Left ventricle myocardium inferior (tissue), 1 donor: ENCODE results near the gene SNX25. TPM values are rescaled to one million over a fixed set of nuclear protein-coding genes. Genes with fewer than 3 reads are reported as not detected.

ENCODE experiments used
- DNase-seq: peaks from one replicate; pipeline ENCODE4 v3.0.0-alpha.2; 2020
- H3K27ac ChIP-seq: fragments of 200-600 bp; replicated peaks from 2 replicates; pipeline ENCODE4 v1.8.0; 2021
- H3K27me3 ChIP-seq: fragments of 200-600 bp; 2 replicates; pipeline ENCODE4 v1.8.0; 2021; ENCODE audit warnings: low read depth
- H3K36me3 ChIP-seq: fragments of 200-600 bp; 2 replicates; pipeline ENCODE4 v1.8.0; 2021
- H3K4me1 ChIP-seq: fragments of 200-600 bp; 2 replicates; pipeline ENCODE4 v1.8.0; 2021
- H3K4me3 ChIP-seq: fragments of 200-600 bp; 2 replicates; pipeline ENCODE4 v1.8.0; 2021; ENCODE audit warnings: mild to moderate bottlenecking, moderate library complexity
- H3K9me3 ChIP-seq: fragments of 200-600 bp; replicated peaks from 2 replicates; pipeline ENCODE4 v1.8.0; 2021
- intact Hi-C: fragments of 100-400 bp; cut with micrococcal nuclease; formaldehyde crosslinking; loops from one replicate; pipeline ENCODE4 v1.11.0; 2022
- total RNA-seq: library from RNA; stranded (reverse); fragmentation: NEBNext Ultra II Directional; extraction: Animal tissue kit (Norgen Biotek cat#: 25700); gene quantifications from one replicate; pipeline ENCODE4 v1.2.1, GENCODE V29; 2021
- TF ChIP-seq, protein P1 (sequence below): fragments of 200-600 bp; IDR thresholded peaks from 2 replicates; pipeline ENCODE4 v1.8.0; 2021; ENCODE audit warnings: antibody characterized with exemption, mild to moderate bottlenecking, borderline replicate concordance
- donor health status: DM: no; HTN: yes; CAD: no; lungs with severe emphysema.

Gene SNX25
- total RNA-seq, 1 donor from 2014 or later: 10.8 TPM

DNA sequence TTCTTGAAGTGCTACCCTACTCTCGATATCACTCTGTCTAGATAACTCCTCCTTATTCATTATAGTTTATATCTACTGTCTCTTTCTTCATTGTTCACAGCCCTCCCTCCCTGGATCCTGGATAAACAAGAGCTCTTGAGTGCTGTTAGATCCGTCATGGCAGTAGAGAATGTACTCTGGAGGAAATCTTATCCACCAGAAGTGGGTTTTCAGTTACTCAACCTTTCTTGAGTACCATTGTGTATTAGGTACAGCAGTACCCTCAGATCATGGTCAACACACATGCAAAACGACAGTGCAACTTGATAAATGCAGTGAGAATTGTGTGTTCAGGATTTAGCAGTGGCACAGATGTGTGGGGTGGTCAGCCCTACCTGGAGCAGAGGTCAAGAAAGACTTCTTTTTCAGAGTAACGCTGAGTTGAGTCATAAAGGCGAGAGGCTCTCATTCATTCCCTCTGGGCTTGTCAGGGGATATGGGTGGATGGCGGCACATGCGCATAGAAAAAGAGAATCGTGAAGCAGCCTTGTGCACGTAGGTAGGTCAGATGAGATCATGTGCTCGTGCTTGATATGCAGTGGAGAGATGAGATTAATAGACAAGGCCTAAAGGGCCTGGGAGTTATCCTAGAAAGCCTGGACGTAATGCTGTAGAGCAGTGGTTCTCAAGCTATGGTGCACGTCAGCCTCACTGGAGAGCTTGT is 89.5 kb downstream of the SNX25 start:
- TF ChIP-seq, protein P1, sequence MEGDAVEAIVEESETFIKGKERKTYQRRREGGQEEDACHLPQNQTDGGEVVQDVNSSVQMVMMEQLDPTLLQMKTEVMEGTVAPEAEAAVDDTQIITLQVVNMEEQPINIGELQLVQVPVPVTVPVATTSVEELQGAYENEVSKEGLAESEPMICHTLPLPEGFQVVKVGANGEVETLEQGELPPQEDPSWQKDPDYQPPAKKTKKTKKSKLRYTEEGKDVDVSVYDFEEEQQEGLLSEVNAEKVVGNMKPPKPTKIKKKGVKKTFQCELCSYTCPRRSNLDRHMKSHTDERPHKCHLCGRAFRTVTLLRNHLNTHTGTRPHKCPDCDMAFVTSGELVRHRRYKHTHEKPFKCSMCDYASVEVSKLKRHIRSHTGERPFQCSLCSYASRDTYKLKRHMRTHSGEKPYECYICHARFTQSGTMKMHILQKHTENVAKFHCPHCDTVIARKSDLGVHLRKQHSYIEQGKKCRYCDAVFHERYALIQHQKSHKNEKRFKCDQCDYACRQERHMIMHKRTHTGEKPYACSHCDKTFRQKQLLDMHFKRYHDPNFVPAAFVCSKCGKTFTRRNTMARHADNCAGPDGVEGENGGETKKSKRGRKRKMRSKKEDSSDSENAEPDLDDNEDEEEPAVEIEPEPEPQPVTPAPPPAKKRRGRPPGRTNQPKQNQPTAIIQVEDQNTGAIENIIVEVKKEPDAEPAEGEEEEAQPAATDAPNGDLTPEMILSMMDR: no peak
- intact Hi-C loops: no loop called here
- no peak overlapping the region for H3K27ac ChIP-seq

DNA sequence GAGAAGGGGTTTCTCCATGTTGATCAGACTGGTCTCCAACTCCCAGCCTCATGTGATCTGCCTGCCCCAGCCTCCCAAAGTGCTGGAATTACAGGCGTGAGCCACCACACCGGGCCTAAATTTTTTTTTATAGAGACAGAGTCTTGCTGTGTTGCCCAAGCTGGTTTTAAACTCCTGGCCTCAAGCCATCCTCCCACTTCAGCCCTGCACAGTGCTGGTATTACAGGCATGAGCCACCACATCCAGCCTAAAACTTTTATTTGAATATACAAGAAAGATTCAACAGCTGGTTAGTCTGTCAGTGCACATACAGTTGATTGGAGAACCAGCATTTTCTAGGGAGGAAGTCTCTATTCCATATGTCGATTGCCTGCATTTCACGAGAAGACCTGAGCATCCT is 95.1 kb downstream of the SNX25 start:
- TF ChIP-seq, protein P1: no peak
- intact Hi-C loops: no loop called here
- Histone ChIP-seq H3K36me3 (no peaks in the 10 kb centered on the region), H3K27ac (no peak overlapping the region), H3K9me3 (no peaks in the 10 kb centered on the region), H3K4me3 (no peak overlapping the region), H3K4me1 (peaks cover 5% of the 10 kb centered on the region), H3K27me3 (no peaks in the 10 kb centered on the region)
- DNase-seq: no peak

More for the DNA sequence above, 89.5 kb downstream of the SNX25 start:
- no peak overlapping the region for H3K4me3 ChIP-seq
- H3K27me3 ChIP-seq: no peaks in the 10 kb centered on the region
- H3K4me1 ChIP-seq: no peaks in the 10 kb centered on the region
- no peaks in the 10 kb centered on the region for H3K9me3 ChIP-seq
- peaks cover 16% of the 10 kb centered on the region for H3K36me3 ChIP-seq
- no peak for DNase-seq

DNA sequence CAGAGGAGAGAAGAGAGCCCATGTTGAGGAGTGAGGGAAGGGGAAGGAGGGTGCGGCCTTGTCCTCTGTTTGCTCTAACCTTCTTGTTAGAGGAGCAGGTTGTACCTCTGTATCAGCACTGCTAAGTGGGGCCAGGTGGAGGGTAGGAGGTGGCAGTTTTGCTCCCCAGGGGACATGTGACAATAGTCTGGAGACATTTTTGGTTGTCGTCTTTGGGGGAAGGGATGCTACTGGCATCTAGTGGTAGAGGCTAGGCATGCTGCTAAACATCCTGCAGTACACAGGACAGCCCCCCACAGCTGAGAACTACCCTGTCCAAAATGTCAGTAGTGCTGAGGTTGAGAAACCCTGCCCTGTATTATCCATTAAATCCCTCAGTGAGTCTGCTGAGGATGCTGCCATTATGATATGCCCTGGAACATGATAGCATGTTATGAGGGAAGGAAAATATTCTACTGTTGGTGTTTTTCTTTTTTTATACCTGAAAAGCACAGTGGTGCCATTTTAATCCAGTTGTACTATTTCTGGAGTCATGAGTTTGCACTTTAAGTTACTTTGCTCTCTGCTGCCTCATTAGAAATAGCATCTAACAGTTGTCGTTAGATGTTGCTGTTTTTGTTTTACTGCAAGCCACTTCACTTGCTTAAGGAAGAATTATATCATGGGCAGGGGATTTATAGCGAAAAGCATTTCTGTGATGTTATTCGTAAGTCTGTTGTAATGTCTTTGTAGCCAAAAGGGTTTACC is 95.7 kb downstream of the SNX25 start:
- TF ChIP-seq, protein P1: peak; percentile 56
- Histone ChIP-seq H3K36me3 (no peaks in the 10 kb centered on the region), H3K4me1 (peaks cover 5% of the 10 kb centered on the region), H3K9me3 (no peaks in the 10 kb centered on the region), H3K27me3 (no peaks in the 10 kb centered on the region), H3K4me3 (no peak overlapping the region), H3K27ac (no peak overlapping the region)
- DNase-seq: no peak
- intact Hi-C loops: no loop called here

DNA sequence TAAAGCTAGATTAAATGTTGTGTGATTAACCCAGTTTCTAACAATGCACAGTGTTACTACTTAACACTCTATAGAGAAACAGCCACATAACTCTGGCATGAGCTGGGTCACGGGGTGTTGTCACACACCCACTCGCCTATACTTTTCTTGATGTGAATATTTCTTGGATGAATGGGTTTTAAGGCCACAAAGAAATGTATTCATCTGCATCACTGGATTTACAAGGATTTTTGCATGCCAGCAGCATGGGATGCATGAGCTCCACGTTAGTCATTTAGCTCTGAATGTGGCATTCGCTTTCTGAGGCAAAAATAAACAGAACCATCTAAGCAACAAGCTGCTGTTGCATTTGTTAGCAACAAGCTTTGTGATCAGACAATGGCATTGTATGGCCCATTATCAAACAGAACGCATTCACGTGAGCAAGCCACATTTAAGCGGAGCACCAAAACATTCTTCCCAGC is 96.6 kb downstream of the SNX25 start:
- Histone ChIP-seq H3K27me3 (no peaks in the 10 kb centered on the region), H3K9me3 (no peaks in the 10 kb centered on the region), H3K4me3 (no peak overlapping the region), H3K27ac (no peak overlapping the region), H3K36me3 (peaks cover 7% of the 10 kb centered on the region), H3K4me1 (peaks cover 5% of the 10 kb centered on the region)
- DNase-seq: no peak
- TF ChIP-seq, protein P1: no peak
- intact Hi-C loops: no loop called here

DNA sequence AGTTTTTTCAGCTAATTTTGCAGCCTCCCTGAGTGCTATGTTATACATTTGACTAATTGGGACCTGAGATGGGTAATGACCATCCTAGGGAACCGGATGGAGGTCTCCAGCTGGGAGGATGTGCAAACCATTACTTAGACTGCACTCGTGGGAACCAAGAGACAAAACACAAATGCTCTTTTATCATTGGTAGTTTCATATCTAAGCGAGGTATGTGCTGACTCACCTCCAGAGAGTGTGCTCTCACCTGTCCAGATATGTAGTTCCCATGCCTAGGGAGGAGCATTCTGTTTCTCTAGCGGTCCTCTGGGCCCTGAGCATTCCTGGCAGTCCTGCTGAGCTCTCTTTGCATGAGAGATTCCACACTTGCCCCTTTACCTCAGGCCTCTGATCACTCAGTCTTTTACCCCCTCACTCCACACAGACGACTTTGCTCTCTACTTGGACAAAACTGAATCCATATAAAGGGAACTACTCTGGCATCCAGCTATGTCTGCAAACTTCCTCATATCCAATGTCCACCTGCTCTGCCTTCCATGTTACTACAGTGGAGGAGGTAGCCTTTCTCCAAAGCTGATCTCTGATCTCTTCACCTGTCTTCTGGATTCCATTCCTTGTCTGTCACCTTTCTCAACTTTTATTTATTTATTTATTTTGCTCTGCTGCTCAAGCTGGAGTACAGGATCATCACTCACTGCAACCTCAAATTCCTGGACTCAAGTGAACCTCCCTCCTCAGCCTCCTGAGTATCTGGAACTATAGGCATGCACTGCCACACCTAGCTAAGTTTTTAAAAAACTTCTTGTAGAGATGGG is 97.9 kb downstream of the SNX25 start:
- TF ChIP-seq, protein P1: no peak
- Histone ChIP-seq H3K4me1 (peaks cover 5% of the 10 kb centered on the region), H3K27me3 (no peaks in the 10 kb centered on the region)

More for the DNA sequence above, 97.9 kb downstream of the SNX25 start:
- Histone ChIP-seq H3K27ac (no peak overlapping the region), H3K36me3 (peaks cover 20% of the 10 kb centered on the region), H3K4me3 (no peak overlapping the region), H3K9me3 (no peaks in the 10 kb centered on the region)
- intact Hi-C loops: no loop called here
- no peak for DNase-seq
